CD4-positive, alpha-beta T cell treated with Interleukin-1 beta for 1 hour (primary cell): Measurements from ENCODE around the gene RECQL.

ENCODE experiments used
- DNase-seq, 2 donors: peaks; one replicate each; pipeline ENCODE4 v3.0.0-alpha.2; 2020 to 2022

The RECQL gene, protein sequence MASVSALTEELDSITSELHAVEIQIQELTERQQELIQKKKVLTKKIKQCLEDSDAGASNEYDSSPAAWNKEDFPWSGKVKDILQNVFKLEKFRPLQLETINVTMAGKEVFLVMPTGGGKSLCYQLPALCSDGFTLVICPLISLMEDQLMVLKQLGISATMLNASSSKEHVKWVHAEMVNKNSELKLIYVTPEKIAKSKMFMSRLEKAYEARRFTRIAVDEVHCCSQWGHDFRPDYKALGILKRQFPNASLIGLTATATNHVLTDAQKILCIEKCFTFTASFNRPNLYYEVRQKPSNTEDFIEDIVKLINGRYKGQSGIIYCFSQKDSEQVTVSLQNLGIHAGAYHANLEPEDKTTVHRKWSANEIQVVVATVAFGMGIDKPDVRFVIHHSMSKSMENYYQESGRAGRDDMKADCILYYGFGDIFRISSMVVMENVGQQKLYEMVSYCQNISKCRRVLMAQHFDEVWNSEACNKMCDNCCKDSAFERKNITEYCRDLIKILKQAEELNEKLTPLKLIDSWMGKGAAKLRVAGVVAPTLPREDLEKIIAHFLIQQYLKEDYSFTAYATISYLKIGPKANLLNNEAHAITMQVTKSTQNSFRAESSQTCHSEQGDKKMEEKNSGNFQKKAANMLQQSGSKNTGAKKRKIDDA

DNA sequence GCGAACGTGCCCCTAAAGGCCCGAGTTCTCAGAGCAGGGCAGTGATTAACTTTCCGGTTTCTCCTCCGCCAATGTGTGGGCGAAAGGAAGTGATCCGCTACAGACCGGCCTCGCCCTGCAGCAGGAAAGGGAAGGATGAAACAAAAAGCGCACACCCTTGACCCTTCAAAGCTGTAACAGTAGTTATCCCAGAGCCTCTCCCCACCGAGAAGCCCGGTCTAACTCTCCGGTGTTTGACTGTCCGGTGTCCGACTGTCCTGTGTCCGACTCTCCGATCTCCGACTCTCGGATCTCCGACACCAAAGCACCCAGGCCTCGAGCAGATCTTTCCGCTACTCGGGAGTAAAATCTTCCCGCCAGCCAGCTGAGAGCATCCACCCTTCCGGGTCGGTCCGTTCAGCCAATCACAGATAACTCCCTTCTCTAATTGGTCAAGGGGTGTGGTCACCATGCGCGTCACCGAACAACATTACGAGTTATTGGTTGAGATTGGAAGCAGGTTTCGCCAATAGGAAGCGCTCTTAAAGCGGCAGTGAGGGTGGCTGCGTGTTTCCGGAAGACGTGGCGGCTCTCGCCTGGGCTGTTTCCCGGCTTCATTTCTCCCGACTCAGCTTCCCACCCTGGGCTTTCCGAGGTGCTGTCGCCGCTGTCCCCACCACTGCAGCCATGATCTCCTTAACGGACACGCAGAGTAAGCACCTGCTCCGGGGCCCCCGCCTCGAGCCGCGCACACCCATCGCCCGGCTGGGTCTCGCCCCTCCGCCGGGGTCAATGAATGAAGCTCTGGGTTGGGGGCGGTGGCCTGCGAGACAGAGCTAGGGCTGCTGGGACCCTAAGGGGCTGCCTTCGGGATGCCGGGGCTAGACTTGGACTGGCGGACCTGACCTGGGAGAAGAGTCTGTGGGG lies at the start of gene RECQL, which contains the start of gene GOLT1B:
TSS of gene RECQL (minus strand) at position 378 of the 906 bp plus-strand sequence. CDS start 2,065 bp downstream, outside the sequence.
TSS of gene GOLT1B (plus strand) at position 532 of the 906 bp plus-strand sequence. CDS start at position 667, 135 bp downstream.
- DNase-seq, result peak; percentile 92 to 95

DNA sequence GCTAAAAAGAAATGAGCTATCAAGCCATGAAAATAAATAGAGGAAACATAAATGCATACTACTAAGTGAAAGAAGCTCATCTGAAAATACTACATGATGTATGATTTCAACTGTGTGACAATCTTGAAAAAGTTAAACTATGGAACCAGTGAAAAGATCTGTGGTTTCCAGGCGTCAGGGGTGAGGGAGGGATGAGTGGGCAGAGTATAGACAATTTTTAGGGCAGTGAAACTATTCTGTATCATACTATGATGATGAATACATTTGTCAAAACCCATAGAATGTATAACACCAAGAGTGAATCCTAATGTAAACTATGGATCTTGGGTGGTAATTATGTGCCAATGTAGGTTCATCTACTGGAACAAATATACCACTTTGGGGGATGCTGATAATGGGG lies 46.0 kb upstream of the RECQL start:
- no peak for DNase-seq

DNA sequence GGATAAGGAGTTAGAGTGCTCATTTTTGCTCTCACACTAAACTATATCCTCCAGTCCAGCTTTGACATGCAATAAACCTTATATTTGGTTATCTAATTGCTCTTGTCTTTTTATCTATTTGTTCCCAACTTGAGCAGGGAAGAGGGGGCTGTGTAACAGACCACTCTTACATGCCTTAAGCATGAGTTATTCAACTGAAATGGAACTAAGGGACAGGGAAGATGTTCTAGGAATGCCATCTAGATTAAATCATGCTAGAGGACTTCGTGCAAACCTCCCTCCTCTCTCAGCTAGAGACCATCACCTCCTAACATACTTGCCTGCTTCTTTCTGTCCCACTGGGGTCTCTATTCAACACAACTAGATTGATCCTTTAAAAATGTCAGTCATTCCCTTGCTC lies 45.3 kb upstream of the RECQL start:
- no peak for DNase-seq

DNA sequence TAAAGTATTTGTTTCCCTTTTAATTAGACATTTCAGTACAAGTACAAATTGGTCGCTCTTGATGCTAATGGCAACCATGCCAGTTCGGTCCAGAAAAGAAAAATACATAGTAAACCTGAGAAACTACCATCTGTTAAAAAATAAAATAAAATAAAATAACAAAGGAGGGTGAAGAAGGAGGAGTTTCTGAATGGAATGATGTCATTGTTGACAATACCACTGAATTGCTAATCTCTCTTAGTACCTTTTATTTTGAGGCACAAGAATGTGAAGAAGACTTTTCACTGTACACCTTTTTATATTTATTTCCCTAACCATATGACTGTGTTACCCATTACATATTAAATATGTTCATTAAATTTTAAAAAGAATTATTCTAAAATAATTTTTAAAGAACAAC lies 44.1 kb upstream of the RECQL start:
- DNase-seq, result no peak

DNA sequence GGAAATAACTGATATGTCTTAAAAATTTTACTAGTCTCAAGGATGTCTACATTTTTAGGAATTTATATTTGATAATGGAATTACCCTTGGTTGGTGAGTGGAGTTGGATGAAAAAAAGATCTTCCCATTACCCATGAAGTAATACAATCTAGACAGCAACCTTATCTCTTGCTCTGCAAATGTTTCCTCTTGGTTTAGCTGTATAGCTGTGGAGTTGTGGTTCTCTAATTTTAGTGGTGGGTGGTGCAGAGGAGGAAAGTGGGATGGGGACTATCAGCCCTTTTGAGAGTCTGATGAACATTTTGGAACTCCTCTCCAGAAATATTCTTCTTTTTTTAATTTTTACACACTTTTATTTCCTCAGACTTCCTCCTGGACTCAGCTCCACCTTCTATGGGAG lies 41.7 kb upstream of the RECQL start:
- no peak for DNase-seq

DNA sequence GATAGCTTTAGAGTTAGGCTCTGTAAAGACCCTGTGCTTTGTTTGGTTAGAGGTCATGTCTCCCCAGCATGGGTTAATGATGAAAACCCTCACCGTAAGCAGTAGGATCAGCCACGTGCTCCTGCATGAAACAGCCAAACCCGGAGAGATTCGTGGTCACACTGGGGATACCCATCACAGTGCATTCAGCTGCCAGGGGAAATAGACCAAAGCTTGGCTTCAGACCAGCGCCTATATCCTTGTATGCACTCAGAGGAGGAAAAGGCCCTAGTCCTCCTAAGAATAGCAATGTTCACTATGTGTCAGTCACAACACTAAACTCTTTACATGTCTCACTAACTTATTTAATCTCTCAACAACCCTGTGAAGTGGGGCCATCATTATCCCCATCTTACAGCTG lies 41.0 kb upstream of the RECQL start:
- DNase-seq, result no peak

DNA sequence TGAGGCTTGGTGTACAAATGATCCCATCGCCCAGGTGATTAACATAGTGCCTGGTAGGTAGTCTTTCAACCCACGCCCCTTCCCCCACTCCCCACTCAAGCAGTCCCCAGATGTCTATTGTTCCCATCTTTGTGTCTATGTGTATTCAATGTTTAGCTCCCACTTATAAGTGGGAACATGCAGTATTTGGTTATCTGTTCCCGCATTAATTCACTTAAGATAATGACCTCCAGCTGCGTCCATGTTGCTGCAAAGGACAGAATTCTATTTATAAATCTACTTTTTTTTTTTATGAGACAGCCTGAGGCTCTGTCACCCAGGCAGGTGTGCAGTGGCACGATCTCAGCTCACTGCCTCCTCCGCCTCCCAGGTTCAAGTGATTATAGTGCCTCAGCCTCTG lies 40.3 kb upstream of the RECQL start:
- DNase-seq, result no peak

DNA sequence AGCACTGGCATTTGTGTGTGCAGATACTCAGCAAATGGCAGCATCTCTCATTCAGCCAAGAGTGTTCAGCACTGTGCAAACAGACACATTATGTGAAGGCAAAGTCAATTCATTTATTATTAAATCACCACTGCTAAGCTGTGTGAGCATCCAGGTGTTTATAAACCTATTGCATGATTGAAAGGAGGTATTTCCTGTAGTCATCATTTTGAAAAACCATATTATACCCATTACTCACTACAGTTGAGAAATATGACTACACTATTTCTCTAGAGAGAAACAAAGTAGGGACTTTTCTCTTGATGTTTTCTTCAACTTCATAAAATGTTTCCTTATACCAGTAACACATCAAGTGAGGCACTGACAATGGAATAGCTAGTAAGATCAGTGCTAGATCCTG lies 38.4 kb upstream of the RECQL start:
- no peak for DNase-seq

DNA sequence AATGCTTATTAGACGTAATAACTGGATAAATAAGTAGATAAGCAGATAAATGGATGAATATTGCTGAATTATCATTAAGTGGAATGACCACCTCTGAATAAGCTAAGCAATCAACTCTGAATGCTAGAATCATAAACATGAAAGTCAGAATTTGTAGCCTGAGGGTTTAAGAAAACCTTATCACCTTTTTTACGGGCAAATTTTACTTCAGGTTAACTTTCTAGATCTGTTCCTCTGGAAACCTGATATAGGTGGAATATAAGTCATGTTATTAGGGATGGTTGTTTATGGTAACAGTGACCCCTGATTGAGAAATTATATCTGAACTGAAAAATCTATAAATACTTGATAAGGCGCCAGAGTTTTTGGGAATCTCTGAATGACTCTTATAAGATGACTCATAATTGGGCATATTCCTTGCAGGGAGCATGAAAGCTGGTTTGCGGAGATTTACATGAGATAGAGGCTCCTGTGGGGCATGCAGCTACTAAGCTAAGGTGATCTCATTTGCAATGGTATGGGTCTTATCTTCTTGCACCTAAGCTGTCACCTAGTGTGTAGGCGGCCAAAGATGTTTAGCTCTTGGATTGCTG lies 36.7 kb upstream of the RECQL start:
- no peak for DNase-seq

DNA sequence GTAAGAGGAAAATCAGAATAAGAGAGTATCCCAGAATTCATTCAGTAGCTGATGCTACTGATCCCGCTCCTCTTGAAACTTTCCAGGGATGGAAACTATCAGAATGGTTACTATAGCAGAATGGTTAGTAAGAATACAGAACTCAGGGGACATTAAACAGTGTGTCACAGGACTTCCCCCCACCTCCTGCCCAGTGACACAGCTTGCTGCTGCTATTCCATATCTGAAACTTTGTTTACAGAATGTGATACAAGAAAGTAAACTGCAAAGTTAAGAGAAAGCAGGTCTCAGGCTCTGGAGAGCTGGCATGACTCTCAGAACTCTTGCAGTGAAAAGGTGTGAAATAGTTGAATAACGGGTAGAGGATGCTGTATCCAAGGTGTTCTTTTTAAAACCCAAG lies 28.0 kb upstream of the RECQL start:
- no peak for DNase-seq

DNA sequence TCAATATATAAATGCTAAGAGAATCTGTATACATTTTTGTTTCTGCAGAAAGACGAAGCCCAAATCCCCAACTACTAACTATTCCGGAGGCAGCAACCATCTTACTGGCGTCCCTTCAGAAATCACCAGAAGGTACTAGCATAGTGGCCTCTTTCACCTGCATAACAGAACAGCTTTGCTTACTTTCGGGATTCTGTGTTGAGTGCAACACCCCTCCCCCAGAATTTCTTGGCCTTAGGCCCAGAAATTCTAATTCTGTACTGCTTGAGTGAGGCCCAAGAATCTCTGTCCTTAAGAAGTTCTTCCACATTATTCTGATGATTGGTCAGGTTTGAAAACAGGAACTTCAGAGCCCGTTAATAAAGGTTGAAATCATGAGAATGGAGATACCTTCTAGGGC lies 27.5 kb upstream of the RECQL start:
- no peak for DNase-seq

DNA sequence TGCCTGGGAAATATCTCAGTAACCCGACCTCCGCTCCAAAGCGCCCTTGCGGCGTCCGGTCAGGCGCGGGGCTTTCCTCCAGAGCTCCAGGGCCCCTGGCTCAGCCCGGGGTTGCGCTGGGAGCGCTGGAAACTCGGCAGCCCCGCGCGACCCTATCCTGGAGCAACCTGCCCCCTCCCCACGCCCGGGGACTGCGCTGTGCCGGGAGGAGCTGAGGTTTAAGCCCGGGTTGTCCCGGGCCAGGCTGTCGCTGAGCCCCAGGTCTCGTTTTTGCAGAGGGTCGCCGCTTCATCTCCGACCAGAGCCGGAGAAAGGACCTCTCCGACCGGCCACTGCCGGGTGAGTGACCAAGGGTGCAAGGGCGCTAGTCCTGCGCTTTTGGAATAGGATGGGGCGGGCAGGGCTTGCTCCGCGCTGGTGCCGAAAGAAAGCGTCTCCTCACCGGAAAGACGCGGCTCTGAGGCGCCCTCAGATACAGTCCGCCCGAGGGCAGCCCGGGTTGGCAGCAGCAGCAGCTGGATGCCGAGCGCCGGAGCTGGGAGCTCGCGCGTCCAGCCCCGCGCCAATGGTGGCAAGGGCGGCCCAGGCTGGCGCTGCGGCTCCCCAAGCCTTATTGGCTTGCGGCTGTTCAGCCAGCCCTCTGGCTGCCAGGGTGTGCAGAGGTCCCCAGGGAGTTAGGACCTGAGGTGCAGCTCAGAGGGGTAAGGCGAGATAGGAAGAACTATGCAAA lies 26.2 kb upstream of the RECQL start:
- peak; percentile 49 to 51 for DNase-seq

DNA sequence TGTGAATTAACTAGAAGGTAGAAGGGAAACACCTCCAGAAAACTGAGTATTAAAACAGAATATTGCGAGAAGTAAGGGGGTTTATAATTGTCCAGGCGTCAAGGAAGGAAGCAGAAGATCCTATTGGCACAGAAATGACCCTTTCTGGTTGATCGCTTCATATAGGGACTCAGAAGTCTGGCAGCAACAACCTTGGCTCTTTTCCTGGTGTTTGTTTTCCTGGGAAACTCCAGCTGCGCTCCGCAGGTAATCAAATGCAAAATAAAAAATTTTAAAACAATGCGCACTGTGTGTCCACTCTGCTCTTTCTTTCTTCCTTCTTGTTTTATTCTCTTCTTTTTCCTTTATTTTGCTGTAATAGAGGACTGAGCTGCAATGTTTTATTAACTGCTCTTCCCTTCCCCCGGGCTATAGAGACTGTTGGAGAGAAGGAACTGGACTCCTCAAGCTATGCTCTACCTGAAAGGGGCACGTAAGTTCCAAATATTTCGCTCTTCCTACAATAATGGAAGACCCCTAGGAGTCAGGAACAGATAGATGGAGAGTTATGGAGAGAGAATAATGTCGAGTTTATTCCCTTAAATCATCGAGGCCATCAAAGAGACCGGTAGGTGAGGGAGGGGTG lies 25.4 kb upstream of the RECQL start:
- no peak for DNase-seq

DNA sequence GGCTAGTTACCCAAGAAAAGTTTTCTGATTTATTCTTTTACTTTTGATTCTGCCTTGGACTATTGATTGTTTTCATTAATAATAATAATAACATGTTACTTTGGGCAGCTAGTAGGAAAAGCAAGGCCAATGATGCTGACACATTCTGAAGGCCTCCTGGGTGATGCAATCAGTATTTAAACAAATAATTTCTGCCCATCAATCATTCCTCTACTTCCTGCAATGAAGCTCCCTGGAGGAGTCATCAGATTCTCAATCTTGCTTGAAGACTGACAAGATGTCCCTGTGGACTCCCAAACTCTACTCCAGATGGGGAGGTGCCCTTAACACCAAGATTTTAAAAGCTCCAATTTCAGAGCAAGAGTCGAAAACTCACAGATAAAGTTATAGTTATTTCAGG lies 24.6 kb upstream of the RECQL start, which contains the start of gene SPX:
TSS of gene SPX (plus strand) at position 244 of the 400 bp plus-strand sequence. CDS start 177 bp downstream, outside the sequence.
- no peak for DNase-seq

DNA sequence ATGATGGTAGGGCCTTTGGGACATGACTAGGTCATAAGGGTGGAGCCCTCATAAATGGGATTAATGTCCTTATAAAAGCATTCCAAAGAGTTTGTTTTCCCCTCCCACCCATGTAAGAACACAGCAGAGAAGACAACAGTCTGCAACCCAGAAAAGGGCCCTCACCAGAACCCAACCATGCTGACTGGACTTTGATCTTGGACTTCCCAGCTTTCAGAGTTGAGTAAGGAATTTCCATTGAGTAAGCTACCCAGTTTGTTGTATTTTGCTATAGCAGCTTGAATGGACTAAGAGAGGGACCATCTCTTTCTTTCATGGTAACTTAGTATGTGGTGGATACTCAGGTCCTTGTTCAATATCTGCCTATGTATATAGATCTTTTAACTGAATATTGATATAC lies 21.7 kb upstream of the RECQL start:
- no peak for DNase-seq

DNA sequence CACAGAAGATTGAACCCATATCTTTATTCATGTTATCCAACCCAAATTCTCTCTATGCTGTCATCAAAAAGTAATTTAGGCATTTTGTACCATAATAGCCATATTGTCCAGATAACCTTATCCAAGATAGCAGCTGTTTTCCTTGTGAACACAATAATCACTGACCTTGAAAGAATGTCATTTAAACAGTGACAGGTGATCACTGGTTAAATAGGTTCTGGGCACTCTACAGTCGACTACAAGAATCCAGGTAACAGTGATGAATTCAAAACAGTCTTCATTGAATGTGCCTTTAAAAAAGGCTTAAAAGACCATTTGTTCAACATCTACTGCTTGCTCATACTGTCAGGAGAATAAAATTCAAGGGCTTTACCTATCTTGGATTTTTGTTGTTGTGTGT lies 20.1 kb upstream of the RECQL start:
- no peak for DNase-seq

DNA sequence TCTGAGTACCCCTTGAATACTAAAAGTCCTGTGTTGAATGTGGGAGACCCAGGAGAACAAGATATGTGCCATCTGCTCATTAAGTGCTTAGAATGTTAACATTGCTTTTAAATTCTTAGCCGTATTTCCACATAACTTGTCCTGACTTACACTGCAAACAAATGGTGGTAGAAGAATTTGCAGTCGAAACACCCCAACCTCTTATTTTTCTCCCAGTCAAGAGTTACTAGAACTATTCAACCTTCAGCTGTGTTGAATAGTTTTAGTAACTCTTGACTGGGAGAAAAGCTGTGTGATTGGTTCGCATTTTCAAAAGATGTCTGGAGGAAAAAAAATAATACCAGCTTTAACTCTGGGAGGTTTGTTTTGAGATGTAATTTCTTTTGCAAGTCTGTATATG lies 17.0 kb upstream of the RECQL start:
- DNase-seq, result no peak

DNA sequence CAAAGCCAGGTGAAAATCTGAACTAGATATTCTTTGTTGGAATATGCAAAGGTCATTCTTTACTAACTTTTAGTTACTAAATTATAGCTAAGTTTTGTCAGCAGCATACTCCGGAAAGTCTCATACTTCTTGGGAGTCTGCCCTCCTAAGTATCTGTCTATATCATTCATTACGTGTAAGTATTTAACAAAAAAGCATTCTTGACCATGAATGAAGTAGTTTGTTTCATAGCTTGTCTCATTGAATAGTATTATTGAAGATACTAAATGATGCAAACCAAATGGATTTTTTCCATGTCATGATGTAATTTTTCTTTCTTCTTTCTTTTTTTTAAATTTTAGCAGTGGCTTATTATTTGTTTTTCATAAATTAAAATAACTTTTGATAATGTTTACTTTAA lies 14.8 kb upstream of the RECQL start:
- DNase-seq, result no peak

DNA sequence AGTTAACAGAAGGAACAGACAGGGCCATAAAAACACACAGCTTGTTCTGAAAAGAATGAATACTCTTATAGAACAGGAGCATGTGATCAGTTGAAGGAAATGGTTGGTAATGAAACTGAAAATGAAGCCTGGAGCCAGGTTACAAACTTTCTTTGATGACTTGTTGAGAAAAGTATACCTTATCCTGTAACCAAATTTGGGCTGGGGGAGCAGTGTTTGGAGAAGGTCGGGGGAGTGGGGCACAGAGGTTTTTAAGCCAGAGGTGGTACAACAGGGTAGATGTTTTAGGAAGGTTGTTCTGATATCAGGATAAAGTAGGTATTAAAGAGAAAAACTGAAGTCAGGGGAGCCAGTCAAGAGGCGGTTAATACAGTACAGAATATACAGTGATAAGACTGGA lies 8.3 kb upstream of the RECQL start:
- DNase-seq, result peak in 1 of 2 donors; percentile 39

DNA sequence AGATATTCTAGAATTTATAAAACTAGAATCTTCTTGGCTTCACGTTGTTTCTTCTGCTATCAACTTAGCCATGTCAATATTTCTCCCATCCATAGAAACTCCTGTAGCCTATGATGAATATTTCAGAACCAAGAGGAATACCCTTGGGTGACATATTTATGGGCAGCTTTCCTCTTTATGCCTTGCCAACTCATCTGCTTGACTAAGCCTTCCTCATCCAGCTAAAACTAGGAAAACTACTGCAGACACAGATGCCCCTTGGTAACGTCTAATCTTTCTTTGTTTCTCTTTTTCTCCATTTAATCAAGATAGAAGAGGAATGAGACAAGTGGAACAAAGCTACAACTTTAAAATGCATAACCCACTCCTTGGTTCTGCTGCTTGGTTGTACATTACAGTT lies 6.4 kb upstream of the RECQL start:
- DNase-seq, result no peak

DNA sequence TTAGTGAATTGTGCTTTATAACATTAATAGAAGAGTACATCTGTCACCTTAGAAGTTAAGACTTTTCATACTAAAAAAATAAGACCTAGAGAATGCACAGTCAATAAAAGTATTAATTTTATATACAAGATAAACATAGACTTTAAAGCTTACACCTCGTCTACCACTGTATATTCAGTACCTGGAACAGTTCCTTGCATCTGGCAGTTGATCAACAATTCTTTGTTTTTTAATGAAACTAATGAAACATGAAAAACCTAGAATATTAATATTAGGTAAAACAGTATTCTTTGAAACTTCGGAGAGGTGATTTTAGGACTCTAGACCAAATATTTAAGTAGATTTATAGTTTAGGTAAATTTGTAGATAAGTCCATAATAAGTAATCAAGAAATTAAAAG lies 4.5 kb upstream of the RECQL start:
- DNase-seq, result no peak

DNA sequence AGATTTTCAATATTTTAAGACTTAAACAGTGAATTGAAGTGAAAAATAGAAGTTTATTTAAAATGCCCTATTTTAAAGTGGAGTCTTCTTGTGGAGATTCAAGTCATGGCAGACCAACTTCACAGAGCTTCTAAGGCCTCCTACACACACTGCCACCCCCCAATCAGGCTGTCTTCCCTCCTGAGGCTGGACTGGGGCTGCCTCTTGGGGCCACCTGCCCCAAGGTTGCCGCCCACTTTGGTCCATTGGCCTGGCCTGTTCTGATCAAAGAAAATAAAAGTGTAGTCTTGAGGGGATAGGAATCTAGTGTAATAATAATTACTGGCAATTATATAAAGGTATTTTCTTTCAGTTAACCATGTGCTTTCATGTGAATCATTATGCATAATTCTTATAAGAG lies 1.4 kb upstream of the RECQL start:
- DNase-seq, result no peak
